GM12873 (cell line): ENCODE measurements around the gene ADAT2.

ENCODE experiments used
- CTCF ChIP-seq: IDR thresholded peaks from 2 replicates; pipeline ENCODE4 v1.5.1; 2012; ENCODE audit warnings: low read depth, mild to moderate bottlenecking, moderate library complexity, low read length, control low read depth; ENCODE audit not compliant: insufficient read depth; ENCODE audit errors: missing control alignments

ADAT2 gene

GRCh38 chr6:143400258-143401067 is 50.0 kb downstream of the ADAT2 start:
- no peak for TF ChIP-seq CTCF

DNA sequence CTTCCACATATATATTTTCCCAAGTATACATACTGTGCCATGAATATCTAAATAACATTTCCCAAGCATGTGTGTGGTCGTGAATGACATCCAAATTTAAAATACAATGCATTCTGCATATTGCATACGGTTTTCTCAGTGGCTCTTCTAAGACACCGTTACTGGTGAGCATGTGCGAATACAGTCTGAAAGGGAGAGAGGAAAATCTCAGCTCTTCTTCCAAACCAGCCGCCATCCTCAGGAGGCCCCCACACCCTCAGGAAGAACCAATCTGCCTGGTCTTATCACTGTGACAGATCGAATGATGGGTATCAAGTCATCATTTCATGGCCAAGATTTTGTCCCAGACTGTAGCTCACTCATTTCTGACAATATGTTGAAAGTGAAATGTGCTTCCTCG is 50.7 kb downstream of the ADAT2 start:
- TF ChIP-seq CTCF: no peak

- no peak for TF ChIP-seq CTCF
These were observed 51.3 kb downstream of the ADAT2 start for GRCh38 chr6:143399176-143399575.

GRCh38 chr6:143397227-143398222 is 53.0 kb downstream of the ADAT2 start:
- no peak for TF ChIP-seq CTCF

- no peak for TF ChIP-seq CTCF
These were observed 53.8 kb downstream of the ADAT2 start for GRCh38 chr6:143396497-143397226.

DNA sequence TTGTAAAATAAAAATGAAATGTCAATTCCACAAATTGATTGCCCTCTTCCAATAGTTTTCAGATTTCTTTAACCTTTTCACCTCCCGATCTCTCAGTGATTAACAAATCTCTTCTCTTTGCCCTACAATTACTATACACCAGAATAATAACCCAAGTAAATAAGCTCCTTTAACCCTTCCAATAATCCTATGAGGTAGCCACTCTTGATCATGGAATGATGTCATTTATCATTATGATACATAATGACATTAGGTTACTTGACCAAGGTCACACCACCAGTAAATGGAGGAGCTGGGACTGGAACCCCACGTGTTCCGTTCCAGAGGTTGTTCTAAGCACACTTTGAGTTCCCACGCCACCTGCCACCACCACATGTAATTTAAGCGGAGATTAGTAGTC is 54.8 kb downstream of the ADAT2 start:
- TF ChIP-seq CTCF: no peak

- TF ChIP-seq CTCF: no peak
These were observed 56.1 kb downstream of the ADAT2 start for GRCh38 chr6:143394389-143394788.
